Measurements from ENCODE around the gene KNCN.

The KNCN gene

GRCh38 chr1:46517932-46518498 is 33.4 kb downstream of the KNCN start:
- no peak for TF ChIP-seq CTCF (IDR thresholded peaks at IDR 0.05; ENCODE audit: control insufficient read depth, insufficient read depth, low read depth, low read length, missing control alignments)
- H3K4me3 ChIP-seq (ENCODE audit: control insufficient read depth, low read depth, low read length), result no peak overlapping the region
- no peak for DNase-seq (ENCODE audit: low read depth)

GRCh38 chr1:46517010-46517600 is 34.3 kb downstream of the KNCN start:
- no peak for TF ChIP-seq CTCF (IDR thresholded peaks at IDR 0.05; ENCODE audit: control insufficient read depth, insufficient read depth, low read depth, low read length, missing control alignments)
- H3K4me3 ChIP-seq (ENCODE audit: control insufficient read depth, low read depth, low read length), result no peak overlapping the region
- no peak for DNase-seq (ENCODE audit: low read depth)

GRCh38 chr1:46516200-46516950 is 35.1 kb downstream of the KNCN start:
- DNase-seq (ENCODE audit: low read depth), result no peak
- no peak overlapping the region for H3K4me3 ChIP-seq (ENCODE audit: control insufficient read depth, low read depth, low read length)
- no peak for TF ChIP-seq CTCF (IDR thresholded peaks at IDR 0.05; ENCODE audit: control insufficient read depth, insufficient read depth, low read depth, low read length, missing control alignments)

- no peak for DNase-seq (ENCODE audit: low read depth)
- H3K4me3 ChIP-seq (ENCODE audit: control insufficient read depth, low read depth, low read length), result no peak overlapping the region
- TF ChIP-seq CTCF (IDR thresholded peaks at IDR 0.05; ENCODE audit: control insufficient read depth, insufficient read depth, low read depth, low read length, missing control alignments), result no peak
Observed at GRCh38 chr1:46515576-46515975, 35.9 kb downstream of the KNCN start.

- DNase-seq (ENCODE audit: low read depth), result no peak
- no peak overlapping the region for H3K4me3 ChIP-seq (ENCODE audit: control insufficient read depth, low read depth, low read length)
- no peak for TF ChIP-seq CTCF (IDR thresholded peaks at IDR 0.05; ENCODE audit: control insufficient read depth, insufficient read depth, low read depth, low read length, missing control alignments)
Observed at GRCh38 chr1:46513536-46513935, 37.9 kb downstream of the KNCN start.

GRCh38 chr1:46512792-46513190 is 38.7 kb downstream of the KNCN start:
- DNase-seq (ENCODE audit: low read depth), result no peak
- TF ChIP-seq CTCF (IDR thresholded peaks at IDR 0.05; ENCODE audit: control insufficient read depth, insufficient read depth, low read depth, low read length, missing control alignments), result no peak
- H3K4me3 ChIP-seq (ENCODE audit: control insufficient read depth, low read depth, low read length), result no peak overlapping the region
